IMR-90 (cell line): ENCODE measurements around the gene AEN. TPM values are rescaled to one million over a fixed set of nuclear protein-coding genes. Genes with fewer than 3 reads are reported as not detected.

Experiments
- ATAC-seq: fragments of 200-7000 bp; cut with Tn5 transposase; 2 replicates; pipeline ENCODE4 v1.9.1; 2020; ENCODE audit warnings: low read depth, mild to moderate bottlenecking, moderate library complexity
- BruUV-seq: library from RNA; stranded (reverse); fragments of 400-500 nt; replicated peaks from 2 replicates; lab custom pipeline; 2021; lab: Mats Ljungman, UMichigan
- CTCF ChIA-PET: fragments of 300-600 bp; formaldehyde crosslinking; extraction: SDS; loops from one replicate; lab custom pipeline; 2021; ENCODE audit warnings: antibody characterized with exemption; lab: Yijun Ruan, JAX
- POLR2A ChIA-PET: fragments of 300-600 bp; sonication (Branson Sonifier 250); formaldehyde crosslinking; loops from one replicate; lab custom pipeline; 2022; ENCODE audit warnings: antibody characterized with exemption; ENCODE audit not compliant: unreplicated experiment; lab: Charles Lee
- DNase-seq: peaks from one replicate; pipeline ENCODE4 v3.0.0; 2013
- H2AFZ ChIP-seq: replicated peaks from 2 replicates; pipeline ENCODE3; 2013; ENCODE audit warnings: low read length, mild to moderate bottlenecking; ENCODE audit not compliant: poor library complexity
- H2AK5ac ChIP-seq: 2 replicates; pipeline ENCODE4 v1.6.1; 2013; ENCODE audit warnings: low read depth, low read length, inconsistent platforms
- H2AK9ac ChIP-seq: replicated peaks from 2 replicates; pipeline ENCODE3; 2013; ENCODE audit warnings: mild to moderate bottlenecking, low read depth, low read length, moderate library complexity; ENCODE audit not compliant: poor library complexity
- H2BK120ac ChIP-seq: 2 replicates; pipeline ENCODE4 v1.6.1; 2013; ENCODE audit warnings: low read depth, low read length, inconsistent platforms
- H2BK15ac ChIP-seq: 3 replicates; pipeline ENCODE4 v1.6.1; 2013; ENCODE audit warnings: low read depth, low read length, inconsistent platforms
- H2BK20ac ChIP-seq: 2 replicates; pipeline ENCODE4 v1.6.1; 2013; ENCODE audit warnings: low read depth, mild to moderate bottlenecking, inconsistent platforms, low read length, moderate library complexity
- H2BK5ac ChIP-seq: 2 replicates; pipeline ENCODE4 v1.6.1; 2013; ENCODE audit warnings: mild to moderate bottlenecking, low read depth, low read length, inconsistent platforms; ENCODE audit not compliant: poor library complexity, severe bottlenecking
- H3K14ac ChIP-seq: replicated peaks from 2 replicates; pipeline ENCODE4 v1.6.1; 2013; ENCODE audit warnings: low read depth, low read length, inconsistent platforms
- H3K18ac ChIP-seq: 2 replicates; pipeline ENCODE4 v1.6.1; 2013; ENCODE audit warnings: low read depth, low read length, control low read depth
- H3K23ac ChIP-seq: 2 replicates; pipeline ENCODE4 v1.6.1; 2013; ENCODE audit warnings: low read depth, low read length, inconsistent platforms
- H3K27ac ChIP-seq: 2 replicates; pipeline ENCODE4 v1.5.1; 2013; ENCODE audit warnings: mild to moderate bottlenecking, control low read depth, low read length; ENCODE audit not compliant: insufficient read depth
- H3K27me3 ChIP-seq: 2 replicates; pipeline ENCODE4 v1.6.1; 2013; ENCODE audit warnings: low read length; ENCODE audit not compliant: control insufficient read depth, insufficient read depth
- H3K36me3 ChIP-seq: 2 replicates; pipeline ENCODE4 v1.6.1; 2013; ENCODE audit warnings: low read length, mixed read lengths; ENCODE audit not compliant: control insufficient read depth, insufficient read depth
- H3K4ac ChIP-seq: 2 replicates; pipeline ENCODE4 v1.6.1; 2013; ENCODE audit warnings: low read depth, low read length, inconsistent platforms
- H3K4me1 ChIP-seq: 2 replicates; pipeline ENCODE4 v1.6.1; 2013; ENCODE audit warnings: low read length, mixed read lengths; ENCODE audit not compliant: control insufficient read depth, insufficient read depth
- H3K4me2 ChIP-seq: 2 replicates; pipeline ENCODE4 v1.6.1; 2013; ENCODE audit warnings: low read depth, mild to moderate bottlenecking, control low read depth, low read length, moderate library complexity
- H3K4me3 ChIP-seq: 2 replicates; pipeline ENCODE4 v1.5.1; 2013; ENCODE audit warnings: low read depth, mild to moderate bottlenecking, control low read depth, low read length, moderate library complexity; ENCODE audit not compliant: insufficient read depth
- H3K56ac ChIP-seq: 2 replicates; pipeline ENCODE4 v1.6.1; 2013; ENCODE audit warnings: low read length, inconsistent platforms; ENCODE audit not compliant: insufficient read depth; ENCODE audit errors: extremely low read depth
- H3K79me1 ChIP-seq, 2 experiments: 2 replicates each; pipeline ENCODE4 v1.6.1; 2013; ENCODE audit warnings: low read length in 2 of 2, inconsistent platforms in 1 of 2, low read depth in 1 of 2
- H3K9ac ChIP-seq: 2 replicates; pipeline ENCODE4 v1.6.1; 2013; ENCODE audit warnings: low read depth, low read length, control low read depth
- H3K9me1 ChIP-seq: 2 replicates; pipeline ENCODE4 v1.6.1; 2013; ENCODE audit warnings: low read length, inconsistent platforms; ENCODE audit not compliant: insufficient read depth
- H3K9me3 ChIP-seq: 2 replicates; pipeline ENCODE4 v1.6.1; 2013; ENCODE audit warnings: low read length; ENCODE audit not compliant: control insufficient read depth, insufficient read depth
- H4K20me1 ChIP-seq: 2 replicates; pipeline ENCODE4 v1.6.1; 2013; ENCODE audit warnings: low read length, inconsistent platforms; ENCODE audit not compliant: insufficient read depth
- H4K5ac ChIP-seq: 2 replicates; pipeline ENCODE4 v1.6.1; 2013; ENCODE audit warnings: mild to moderate bottlenecking, low read depth, low read length, control low read depth
- H4K8ac ChIP-seq, 2 experiments: 2 replicates each; pipeline ENCODE4 v1.6.1; 2013; ENCODE audit warnings: low read depth in 2 of 2, low read length in 2 of 2, control low read depth in 1 of 2, inconsistent platforms in 1 of 2
- H4K91ac ChIP-seq: 2 replicates; pipeline ENCODE4 v1.6.1; 2013; ENCODE audit warnings: low read depth, low read length, inconsistent platforms; ENCODE audit not compliant: insufficient read depth
- MAFK ChIP-seq: IDR thresholded peaks from 2 replicates; pipeline ENCODE4 v1.6.1; 2012; ENCODE audit warnings: low read depth, low read length, improper control_type of control experiment
- NFE2L2 ChIP-seq: fragments of 150-350 bp; IDR thresholded peaks from 2 replicates; pipeline ENCODE4 v1.6.1; 2016; ENCODE audit warnings: low read depth, mild to moderate bottlenecking, low read length
- WGBS, 2 experiments: methylation state at CpG; one replicate each; pipeline versions ENCODE4 v1.1.5 to v1.1.7; 2013; ENCODE audit warnings: missing lambda C conversion rate in 2 of 2; ENCODE audit not compliant: insufficient read length in 1 of 2; ENCODE audit errors: extremely low coverage in 2 of 2; 5-methylcytosine and 5-hydroxymethylcytosine counted together
- dilution Hi-C: fragments of 300-500 bp; cut with HindIII; formaldehyde crosslinking; loops from one replicate; pipeline ENCODE4 v1.14.3; 2018; ENCODE audit warnings: low sequenced_read_pairs; ENCODE audit not compliant: unreplicated experiment
- in situ Hi-C: fragments of 300-500 bp; cut with MboI; formaldehyde crosslinking; loops from 3 replicates; pipeline ENCODE4 v1.14.3; 2019; ENCODE audit warnings: low sequenced_read_pairs, inconsistent platforms, mixed read lengths
- intact Hi-C: fragments of 100-400 bp; cut with micrococcal nuclease; formaldehyde crosslinking; loops from 2 replicates; pipeline ENCODE4 v1.10.0; 2022
- polyA plus RNA-seq, 3 experiments: library from polyadenylated mRNA; depleted of rRNA; stranded (reverse); fragments of >200 nt; gene quantifications; 2 replicates each; pipeline ENCODE4 v1.2.3, GENCODE V29; 2012; ENCODE audit warnings: low replicate concordance in 1 of 3
- total RNA-seq: library from RNA; depleted of rRNA; stranded (reverse); fragments of >200 nt; gene quantifications from 2 replicates; pipeline ENCODE4 v1.2.3, GENCODE V29; 2012
- TF ChIP-seq, protein P1 (sequence below): fragments of 150-350 bp; IDR thresholded peaks from 2 replicates; pipeline ENCODE4 v1.6.1; 2016; ENCODE audit warnings: low read depth, mild to moderate bottlenecking, low read length, moderate library complexity, borderline replicate concordance

The AEN gene
- total and polyA plus RNA-seq, 2 of the 4 experiments (the other 2 are of a cell fraction), result 48.6 to 85.5 TPM

DNA sequence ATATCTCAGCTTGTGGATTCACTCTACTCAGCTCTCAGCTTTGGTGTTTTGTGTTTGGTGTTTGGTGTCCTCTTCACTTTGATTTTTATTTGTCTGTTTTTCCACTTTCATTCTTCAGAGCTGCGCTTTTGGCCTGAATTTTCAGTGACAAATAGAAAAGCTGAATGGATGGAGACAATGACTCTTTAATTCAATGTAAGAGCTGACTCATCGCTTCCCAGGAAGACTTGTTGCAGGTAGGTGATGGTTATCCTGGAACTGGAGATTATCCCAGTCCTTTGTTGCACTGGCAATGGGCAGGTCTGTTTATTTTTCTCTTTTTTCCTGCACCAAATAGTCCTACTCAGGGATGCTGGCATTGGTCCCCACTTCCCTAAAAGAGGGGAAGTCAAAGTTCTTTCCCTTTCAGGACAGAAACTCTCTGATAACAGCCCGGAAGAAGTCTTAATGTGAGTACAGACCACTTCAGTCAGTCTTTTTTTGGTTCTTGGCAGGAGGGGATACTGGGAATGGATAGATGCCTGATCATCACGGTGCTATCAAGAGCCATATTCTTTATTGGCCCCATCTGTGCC is 12.4 kb upstream of the AEN start:
- no peaks in the 10 kb centered on the region for H3K79me1 ChIP-seq
- no peak overlapping the region for H3K23ac ChIP-seq
- dilution Hi-C loops (no loop called here), intact Hi-C loops (no loop called here), in situ Hi-C loops (no loop called here)
- no CpG with 5 or more reads among the region's 4 CpGs for WGBS, 2 experiments
- H2BK20ac ChIP-seq, result no peak overlapping the region
- DNase-seq (no peak), ATAC-seq (no peak)
- H3K9me3 ChIP-seq, result no peaks in the 10 kb centered on the region
- CTCF ChIA-PET, result no interaction called here
- H3K27me3 ChIP-seq, result peaks cover 54% of the 10 kb centered on the region
- H3K9me1 ChIP-seq, result peaks cover 8% of the 10 kb centered on the region; the same call in 1 of the 2 replicates
- H3K56ac ChIP-seq, result no peak overlapping the region
- H3K9ac ChIP-seq, result no peak overlapping the region
- no peaks in the 10 kb centered on the region for H4K20me1 ChIP-seq
- peaks cover 4% of the 10 kb centered on the region; the same call in 1 of the 2 replicates for H3K4me1 ChIP-seq
- H2AK5ac ChIP-seq, result no peak overlapping the region
- no peak overlapping the region for H2BK5ac ChIP-seq
- H3K14ac ChIP-seq, result no peak overlapping the region
- H4K91ac ChIP-seq, result no peak overlapping the region
- TF ChIP-seq, protein P1, sequence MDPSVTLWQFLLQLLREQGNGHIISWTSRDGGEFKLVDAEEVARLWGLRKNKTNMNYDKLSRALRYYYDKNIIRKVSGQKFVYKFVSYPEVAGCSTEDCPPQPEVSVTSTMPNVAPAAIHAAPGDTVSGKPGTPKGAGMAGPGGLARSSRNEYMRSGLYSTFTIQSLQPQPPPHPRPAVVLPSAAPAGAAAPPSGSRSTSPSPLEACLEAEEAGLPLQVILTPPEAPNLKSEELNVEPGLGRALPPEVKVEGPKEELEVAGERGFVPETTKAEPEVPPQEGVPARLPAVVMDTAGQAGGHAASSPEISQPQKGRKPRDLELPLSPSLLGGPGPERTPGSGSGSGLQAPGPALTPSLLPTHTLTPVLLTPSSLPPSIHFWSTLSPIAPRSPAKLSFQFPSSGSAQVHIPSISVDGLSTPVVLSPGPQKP, result no peak
- no peak for TF ChIP-seq NFE2L2
- TF ChIP-seq MAFK, result 0 out of 2 replicates have a peak, but pooled peaks have one; percentile 12
- H3K18ac ChIP-seq, result no peak overlapping the region
- BruUV-seq, result no TSS peak
- H4K5ac ChIP-seq, result no peak overlapping the region
- no peak overlapping the region for H3K4me2 ChIP-seq
- no peak overlapping the region for H4K8ac ChIP-seq
- no peak overlapping the region for H2BK15ac ChIP-seq
- no peak overlapping the region for H2AFZ ChIP-seq
- H2AK9ac ChIP-seq, result no peak overlapping the region
- H3K27ac ChIP-seq, result no peak overlapping the region
- no peak overlapping the region for H3K4me3 ChIP-seq
- H2BK120ac ChIP-seq, result no peak overlapping the region
- POLR2A ChIA-PET, result no interaction called here
- no peaks in the 10 kb centered on the region for H3K36me3 ChIP-seq
- H3K4ac ChIP-seq, result no peak overlapping the region
